Upper lobe of left lung (tissue), 6 donors: ENCODE measurements around the gene PRKAG2. TPM values are rescaled to one million over a fixed set of nuclear protein-coding genes. Genes with fewer than 3 reads are reported as not detected.

Source experiments
- ATAC-seq, 2 donors: fragments of 200-7000 bp; cut with Tn5 transposase; one replicate each; pipeline ENCODE4 v1.9.1; 2022; ENCODE audit warnings: mild to moderate bottlenecking in 2 of 2, moderate library complexity in 2 of 2; ENCODE audit not compliant: low FRiP score in 2 of 2
- DNase-seq, 2 donors: peaks; one replicate each; pipeline ENCODE4 v3.0.0-alpha.2; 2019 to 2020
- H3K27ac ChIP-seq, 4 donors: fragments of 200-600 bp; sonication (generic); one replicate each; pipeline ENCODE4 v1.5.1; 2016 to 2019
- H3K27me3 ChIP-seq, 4 donors: fragments of 200-600 bp; sonication (generic); one replicate each; pipeline ENCODE4 v1.5.1; 2017 to 2019
- H3K36me3 ChIP-seq, 4 donors: fragments of 200-600 bp; sonication (generic); one replicate each; pipeline ENCODE4 v1.5.1; 2016 to 2019
- H3K4me1 ChIP-seq, 4 donors: fragments of 200-600 bp; sonication (generic); one replicate each; pipeline ENCODE4 v1.5.1; 2018 to 2019
- H3K4me3 ChIP-seq, 4 donors: fragments of 200-600 bp; sonication (generic); one replicate each; pipeline ENCODE4 v1.5.1; 2017 to 2019; ENCODE audit warnings: mild to moderate bottlenecking in 2 of 4, moderate library complexity in 1 of 4
- H3K9me3 ChIP-seq, 4 donors: fragments of 200-600 bp; sonication (generic); one replicate each; pipeline ENCODE4 v1.5.1; 2018 to 2019
- CTCF ChIP-seq, 6 experiments: fragments of 450-650 bp in 4 of 6; fragments of 200-600 bp in 2 of 6; sonication (generic) in 2 of 6; IDR thresholded peaks; one replicate each; pipeline ENCODE4 v1.5.1; 2016 to 2019; ENCODE audit warnings: antibody characterized with exemption in 6 of 6
- EP300 ChIP-seq, 4 donors: sonication (generic); formaldehyde crosslinking; IDR thresholded peaks; one replicate each; pipeline ENCODE4 v1.5.1; 2017; ENCODE audit warnings: antibody characterized with exemption in 4 of 4, control low read depth in 2 of 4
- POLR2A ChIP-seq, 4 donors: fragments of 450-650 bp; IDR thresholded peaks; one replicate each; pipeline ENCODE4 v1.5.1; 2016 to 2017; ENCODE audit warnings: antibody characterized with exemption in 4 of 4, mild to moderate bottlenecking in 2 of 4
- POLR2AphosphoS5 ChIP-seq, 2 donors: sonication (generic); formaldehyde crosslinking; IDR thresholded peaks; one replicate each; pipeline ENCODE4 v1.5.1; 2017; ENCODE audit warnings: antibody characterized with exemption in 2 of 2
- WGBS, 2 donors: methylation state at CpG; one replicate each; pipeline ENCODE4 v1.1.5; 2017 to 2018; 5-methylcytosine and 5-hydroxymethylcytosine counted together
- total RNA-seq, 6 donors: library from RNA; depleted of rRNA in 4 of 6; stranded (reverse); fragments of >200 nt in 4 of 6; gene quantifications; one replicate each; pipeline versions ENCODE4 v1.1.0 to v1.2.1, GENCODE V29; 2016 to 2021
- donor health status: DM: no; HTN: no; CAD: no; lungs with moderate emphysema.
- donor health status: DM: no; HTN: yes; CAD: no; lungs with severe emphysema.

Gene PRKAG2
- total RNA-seq, 6 donors from 2014 or later: 20.6 to 68.1 (median 29.6) TPM

DNA sequence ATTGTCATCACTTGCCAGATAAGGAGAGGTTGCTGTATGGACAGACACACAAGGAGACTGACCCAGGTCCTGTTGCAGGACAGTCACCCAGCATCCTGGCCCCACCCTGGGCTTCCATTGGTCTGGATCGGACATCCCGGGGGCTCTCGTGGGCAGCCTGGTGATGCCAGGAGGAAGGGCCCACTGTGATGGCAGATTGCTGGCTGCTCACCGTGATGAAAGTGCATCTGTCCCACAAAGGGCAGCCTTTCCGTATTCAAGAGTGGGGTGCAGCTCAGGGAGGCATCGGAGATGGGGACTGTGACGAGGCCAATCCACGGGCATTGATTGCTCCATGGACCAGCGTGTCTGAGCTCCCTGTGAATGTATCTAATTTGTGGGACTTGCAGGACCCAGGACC, 41.3 kb downstream of the PRKAG2 start:
- no peaks in the 10 kb centered on the region for H3K27me3 ChIP-seq
- 88 to 96% methylated on average over 6 to 9 of the region's 9 CpGs for WGBS, 2 donors
- no peak overlapping the region for H3K4me3 ChIP-seq
- no peak overlapping the region for H3K27ac ChIP-seq
- H3K4me1 ChIP-seq: peaks cover 12 to 24% (median 18%) of the 10 kb centered on the region in 4 donors
- H3K36me3 ChIP-seq: no peaks in the 10 kb centered on the region
- no peak for DNase-seq
- no peak for ATAC-seq
- H3K9me3 ChIP-seq: no peaks in the 10 kb centered on the region
- TF ChIP-seq CTCF (IDR thresholded peaks at IDR 0.05) (no peak), POLR2AphosphoS5 (IDR thresholded peaks at IDR 0.05) (no peak), EP300 (IDR thresholded peaks at IDR 0.05) (no peak), POLR2A (IDR thresholded peaks at IDR 0.05) (no peak)

- Histone ChIP-seq H3K9me3 (no peaks in the 10 kb centered on the region), H3K4me3 (no peak overlapping the region), H3K27ac (no peak overlapping the region), H3K4me1 (peaks cover 7 to 19% (median 14%) of the 10 kb centered on the region in 4 donors), H3K27me3 (no peaks in the 10 kb centered on the region), H3K36me3 (no peaks in the 10 kb centered on the region)
- TF ChIP-seq POLR2AphosphoS5 (IDR thresholded peaks at IDR 0.05) (no peak), CTCF (IDR thresholded peaks at IDR 0.05) (no peak), POLR2A (IDR thresholded peaks at IDR 0.05) (no peak), EP300 (IDR thresholded peaks at IDR 0.05) (no peak)
- no peak for ATAC-seq
- 90 to 94% methylated on average over 21 to 23 of the region's 23 CpGs for WGBS, 2 donors
- DNase-seq: no peak
Measured at GRCh38 chr7:151834271-151835035, 42.5 kb downstream of the PRKAG2 start.

DNA sequence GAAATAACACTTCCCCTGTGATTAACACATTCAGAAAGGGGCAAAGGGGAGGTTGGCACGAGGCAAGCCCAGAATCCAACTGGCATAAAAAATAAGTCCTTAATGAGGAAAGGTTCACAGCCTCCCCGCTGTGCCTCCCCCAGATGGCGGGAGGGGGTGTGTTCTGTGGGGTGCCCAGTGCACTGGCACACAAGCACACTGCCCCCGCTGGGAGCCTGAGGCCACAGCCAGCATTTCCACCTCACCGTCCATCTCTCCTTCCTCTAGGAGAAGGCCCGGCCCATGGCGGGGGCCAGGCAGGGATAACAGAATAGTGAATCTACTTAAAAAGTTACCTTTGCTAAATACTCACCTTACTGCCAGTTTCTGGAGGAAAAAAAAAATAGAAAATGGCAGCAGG, 43.2 kb downstream of the PRKAG2 start:
- ATAC-seq (no peak), DNase-seq (no peak)
- Histone ChIP-seq H3K4me1 (peaks cover 7 to 13% (median 10%) of the 10 kb centered on the region in 4 donors), H3K9me3 (no peaks in the 10 kb centered on the region), H3K4me3 (no peak overlapping the region), H3K27ac (no peak overlapping the region), H3K36me3 (no peaks in the 10 kb centered on the region), H3K27me3 (no peaks in the 10 kb centered on the region)
- TF ChIP-seq POLR2A (IDR thresholded peaks at IDR 0.05) (no peak), CTCF (IDR thresholded peaks at IDR 0.05) (no peak), POLR2AphosphoS5 (IDR thresholded peaks at IDR 0.05) (no peak), EP300 (IDR thresholded peaks at IDR 0.05) (no peak)
- 83 to 85% methylated on average over 7 of the region's 7 CpGs for WGBS, 2 donors

GRCh38 chr7:151833213-151833651, 43.7 kb downstream of the PRKAG2 start:
- TF ChIP-seq POLR2AphosphoS5 (IDR thresholded peaks at IDR 0.05) (no peak), POLR2A (IDR thresholded peaks at IDR 0.05) (no peak), EP300 (IDR thresholded peaks at IDR 0.05) (no peak), CTCF (IDR thresholded peaks at IDR 0.05) (no peak)
- 89 to 90% methylated on average over 9 to 13 of the region's 14 CpGs for WGBS, 2 donors
- no peaks in the 10 kb centered on the region for H3K9me3 ChIP-seq
- DNase-seq (no peak), ATAC-seq (no peak)
- H3K27me3 ChIP-seq: no peaks in the 10 kb centered on the region
- H3K27ac ChIP-seq: no peak overlapping the region
- H3K36me3 ChIP-seq: no peaks in the 10 kb centered on the region
- no peak overlapping the region for H3K4me3 ChIP-seq
- H3K4me1 ChIP-seq: peaks cover 4 to 9% (median 7%) of the 10 kb centered on the region in 4 donors

- WGBS, 2 donors: 91 to 94% methylated on average over 6 to 11 of the region's 11 CpGs
Measured at GRCh38 chr7:151832656-151833055, 44.3 kb downstream of the PRKAG2 start.

More at GRCh38 chr7:151832656-151833055, 44.3 kb downstream of the PRKAG2 start:
- ATAC-seq: no peak
- TF ChIP-seq EP300 (IDR thresholded peaks at IDR 0.05) (no peak), POLR2AphosphoS5 (IDR thresholded peaks at IDR 0.05) (no peak), POLR2A (IDR thresholded peaks at IDR 0.05) (no peak), CTCF (IDR thresholded peaks at IDR 0.05) (no peak)
- H3K27ac ChIP-seq: no peak overlapping the region
- H3K4me3 ChIP-seq: no peak overlapping the region
- H3K36me3 ChIP-seq: no peaks in the 10 kb centered on the region
- no peaks in the 10 kb centered on the region for H3K27me3 ChIP-seq
- peaks cover 0 to 5% (median 1%) of the 10 kb centered on the region in 4 donors for H3K4me1 ChIP-seq
- DNase-seq: no peak
- no peaks in the 10 kb centered on the region for H3K9me3 ChIP-seq
